Nephron progenitor cell (in vitro differentiated cells): ENCODE results near the gene CDK8.

ENCODE experiments used
- DNase-seq: peaks from one replicate; pipeline ENCODE4 v3.0.0; 2021
- H3K27ac Mint-ChIP-seq: 2 replicates; pipeline ENCODE4 v1.8.0; 2021; ENCODE audit warnings: mild to moderate bottlenecking, moderate library complexity, mixed read lengths
- H3K27me3 Mint-ChIP-seq: 2 replicates; pipeline ENCODE4 v1.8.0; 2021; ENCODE audit warnings: mild to moderate bottlenecking, low read depth, mixed read lengths; ENCODE audit not compliant: poor library complexity
- H3K36me3 Mint-ChIP-seq: 2 replicates; pipeline ENCODE4 v1.8.0; 2021; ENCODE audit warnings: low read depth, mixed read lengths
- H3K4me1 Mint-ChIP-seq: 2 replicates; pipeline ENCODE4 v1.8.0; 2021; ENCODE audit warnings: mixed read lengths
- H3K4me3 Mint-ChIP-seq: 2 replicates; pipeline ENCODE4 v1.8.0; 2021; ENCODE audit warnings: mild to moderate bottlenecking, moderate library complexity, mixed read lengths
- H3K9me3 Mint-ChIP-seq: 2 replicates; pipeline ENCODE4 v1.8.0; 2021; ENCODE audit warnings: mild to moderate bottlenecking, moderate library complexity, mixed read lengths
- TF ChIP-seq, protein P1 (sequence below): fragments of 200-600 bp; sonication (generic); IDR thresholded peaks from 2 replicates; pipeline ENCODE4 v1.5.0; 2021; ENCODE audit warnings: antibody characterized with exemption

Gene CDK8

GRCh38 chr13:26412936-26413716 lies 159.2 kb downstream of the CDK8 start:
- no peaks in the 10 kb centered on the region for H3K4me1 Mint-ChIP-seq
- H3K9me3 Mint-ChIP-seq = peaks cover 17% of the 10 kb centered on the region
- TF ChIP-seq, protein P1, sequence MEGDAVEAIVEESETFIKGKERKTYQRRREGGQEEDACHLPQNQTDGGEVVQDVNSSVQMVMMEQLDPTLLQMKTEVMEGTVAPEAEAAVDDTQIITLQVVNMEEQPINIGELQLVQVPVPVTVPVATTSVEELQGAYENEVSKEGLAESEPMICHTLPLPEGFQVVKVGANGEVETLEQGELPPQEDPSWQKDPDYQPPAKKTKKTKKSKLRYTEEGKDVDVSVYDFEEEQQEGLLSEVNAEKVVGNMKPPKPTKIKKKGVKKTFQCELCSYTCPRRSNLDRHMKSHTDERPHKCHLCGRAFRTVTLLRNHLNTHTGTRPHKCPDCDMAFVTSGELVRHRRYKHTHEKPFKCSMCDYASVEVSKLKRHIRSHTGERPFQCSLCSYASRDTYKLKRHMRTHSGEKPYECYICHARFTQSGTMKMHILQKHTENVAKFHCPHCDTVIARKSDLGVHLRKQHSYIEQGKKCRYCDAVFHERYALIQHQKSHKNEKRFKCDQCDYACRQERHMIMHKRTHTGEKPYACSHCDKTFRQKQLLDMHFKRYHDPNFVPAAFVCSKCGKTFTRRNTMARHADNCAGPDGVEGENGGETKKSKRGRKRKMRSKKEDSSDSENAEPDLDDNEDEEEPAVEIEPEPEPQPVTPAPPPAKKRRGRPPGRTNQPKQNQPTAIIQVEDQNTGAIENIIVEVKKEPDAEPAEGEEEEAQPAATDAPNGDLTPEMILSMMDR = no peak
- H3K36me3 Mint-ChIP-seq = peaks cover 17% of the 10 kb centered on the region
- no peaks in the 10 kb centered on the region for H3K27me3 Mint-ChIP-seq
- DNase-seq = no peak
- H3K27ac Mint-ChIP-seq = no peak overlapping the region
- no peak overlapping the region for H3K4me3 Mint-ChIP-seq

DNA sequence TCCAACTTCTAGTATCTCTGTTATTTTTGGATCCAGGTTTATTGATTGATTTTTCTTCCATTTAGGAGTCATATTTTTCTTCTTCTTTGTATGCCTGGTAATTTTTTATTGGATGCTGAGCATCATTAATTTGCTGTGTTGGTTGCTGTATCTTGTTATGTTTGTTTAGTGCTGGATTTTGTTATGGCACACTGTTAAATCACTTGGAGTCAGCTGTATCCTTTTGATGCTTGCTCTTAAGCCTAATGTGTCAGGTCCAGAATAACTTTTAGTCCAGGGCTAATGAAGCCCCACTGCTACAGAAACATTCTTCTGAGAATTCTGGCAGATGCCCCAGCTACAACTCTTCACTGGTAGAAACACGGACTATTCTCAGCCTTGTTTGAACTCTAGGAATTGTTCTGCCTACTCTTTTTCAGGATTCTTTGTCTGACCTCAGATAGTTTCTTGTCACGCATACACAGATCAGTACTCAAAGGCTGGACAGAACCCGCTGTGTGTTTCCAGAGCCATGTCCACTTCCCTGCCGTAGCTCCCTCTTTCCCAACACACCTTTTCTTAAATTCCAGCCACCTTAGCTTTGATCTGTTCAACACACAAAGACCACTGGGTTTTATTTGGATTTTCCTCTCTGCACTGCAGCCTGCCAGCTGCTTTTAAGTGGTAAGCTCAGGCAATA lies 166.5 kb downstream of the CDK8 start:
- TF ChIP-seq, protein P1 = no peak
- Mint-ChIP-seq H3K27me3 (peaks cover 3% of the 10 kb centered on the region), H3K4me1 (peaks cover under 1% of the 10 kb centered on the region), H3K27ac (no peak overlapping the region), H3K9me3 (peaks cover 4% of the 10 kb centered on the region), H3K36me3 (no peaks in the 10 kb centered on the region), H3K4me3 (no peak overlapping the region)
- no peak for DNase-seq

DNA sequence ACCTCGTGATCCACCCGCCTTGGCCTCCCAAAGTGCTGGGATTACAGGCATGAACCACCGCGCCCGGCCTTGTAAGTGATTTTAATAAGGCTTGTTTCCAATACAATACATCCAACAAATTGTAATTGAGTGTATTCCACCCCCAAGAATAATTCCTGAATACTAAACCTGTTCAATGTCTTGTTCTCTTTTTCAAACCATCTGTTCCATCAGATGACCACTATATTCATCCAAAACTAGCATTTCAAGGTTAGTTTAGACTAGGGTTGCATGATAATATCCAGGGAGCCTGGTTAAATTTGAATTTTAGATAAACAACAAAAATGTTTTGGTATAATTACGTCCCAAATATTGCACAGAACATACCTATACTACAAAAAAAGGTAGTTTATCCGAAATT lies 168.1 kb downstream of the CDK8 start:
- peaks cover 7% of the 10 kb centered on the region for H3K27me3 Mint-ChIP-seq
- H3K4me1 Mint-ChIP-seq = peaks cover 5% of the 10 kb centered on the region
- H3K36me3 Mint-ChIP-seq = no peaks in the 10 kb centered on the region
- no peak for DNase-seq
- no peak overlapping the region for H3K4me3 Mint-ChIP-seq
- TF ChIP-seq, protein P1 = no peak
- H3K9me3 Mint-ChIP-seq = peaks cover 4% of the 10 kb centered on the region
- no peak overlapping the region for H3K27ac Mint-ChIP-seq

DNA sequence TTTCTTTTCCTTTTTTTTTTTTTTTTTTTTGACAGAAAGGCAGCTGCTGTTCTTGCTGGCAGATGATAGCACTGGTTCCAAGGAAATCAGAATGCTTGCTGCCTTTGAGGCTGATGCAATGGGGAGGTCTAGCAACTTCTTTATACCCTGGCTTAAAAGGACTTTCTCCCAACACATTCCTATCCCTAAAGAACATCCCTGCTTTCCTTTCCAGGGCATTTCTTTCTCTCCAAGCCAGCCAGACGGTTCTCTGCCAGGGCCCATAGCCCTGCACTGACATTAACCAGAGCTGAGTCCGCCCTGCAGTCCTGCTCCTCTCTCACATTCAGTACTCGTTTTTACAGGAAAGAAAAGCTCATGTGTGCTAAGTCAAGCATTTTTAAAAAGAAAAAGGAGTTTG lies 169.7 kb downstream of the CDK8 start:
- peaks cover 7% of the 10 kb centered on the region for H3K27me3 Mint-ChIP-seq
- peaks cover 5% of the 10 kb centered on the region for H3K4me1 Mint-ChIP-seq
- no peak overlapping the region for H3K4me3 Mint-ChIP-seq
- no peak for DNase-seq
- H3K27ac Mint-ChIP-seq = no peak overlapping the region
- no peaks in the 10 kb centered on the region for H3K36me3 Mint-ChIP-seq
- H3K9me3 Mint-ChIP-seq = peaks cover 2% of the 10 kb centered on the region
- TF ChIP-seq, protein P1 = no peak

DNA sequence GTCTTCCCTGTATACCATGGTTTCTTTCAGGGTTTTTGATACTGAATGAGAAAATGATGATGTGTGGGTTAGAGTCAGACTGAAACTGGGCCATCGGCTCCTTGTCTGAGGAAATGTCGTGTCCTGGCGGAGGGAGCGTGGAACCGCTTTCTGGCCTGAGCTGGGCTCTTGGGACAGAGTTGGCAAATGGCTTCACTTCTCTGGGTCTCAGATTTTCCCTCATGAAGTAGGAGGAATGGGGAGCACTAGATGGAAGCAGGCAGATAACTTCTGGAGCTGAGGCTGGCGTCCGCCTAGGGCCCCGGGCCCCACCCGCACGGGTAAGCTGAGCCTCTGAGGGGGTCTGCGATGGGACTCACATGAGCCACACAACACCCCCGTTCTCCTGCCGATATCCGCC lies 170.3 kb downstream of the CDK8 start:
- H3K36me3 Mint-ChIP-seq = no peaks in the 10 kb centered on the region
- H3K27me3 Mint-ChIP-seq = peaks cover 9% of the 10 kb centered on the region
- no peak overlapping the region for H3K4me3 Mint-ChIP-seq
- peaks cover 5% of the 10 kb centered on the region for H3K4me1 Mint-ChIP-seq
- H3K27ac Mint-ChIP-seq = no peak overlapping the region
- H3K9me3 Mint-ChIP-seq = no peaks in the 10 kb centered on the region
- TF ChIP-seq, protein P1 = no peak
- no peak for DNase-seq
